ENCODE measurements around the gene PLCB2. TPM values are rescaled to one million over a fixed set of nuclear protein-coding genes. Genes with fewer than 3 reads are reported as not detected.
A peak's percentile ranks its signal among the peaks of the same experiment; 100 is the strongest.

PLCB2 gene
- total and polyA plus RNA-seq, 8 donors, result 3.5 to 12.5 (median 5.5) TPM

- Histone ChIP-seq H3K4me1 (peaks cover 3 to 15% (median 6%) of the 10 kb centered on the region in 4 donors), H3K36me3 (no peaks in the 10 kb centered on the region), H3K9me3 (no peaks in the 10 kb centered on the region), H3K4me3 (no peak overlapping the region), H3K27ac (no peak overlapping the region), H3K27me3 (peaks cover 0 to 9% (median 6%) of the 10 kb centered on the region in 3 donors)
- TF ChIP-seq CTCF (IDR thresholded peaks at IDR 0.05) (no peak), POLR2AphosphoS5 (IDR thresholded peaks at IDR 0.05) (no peak), EP300 (IDR thresholded peaks at IDR 0.05) (no peak), POLR2A (IDR thresholded peaks at IDR 0.05) (no peak)
- WGBS, 5 donors, result 86 to 95% (median 91%) methylated on average over 12 of the region's 12 CpGs
- DNase-seq, result no peak
- intact Hi-C loops (cut with DNase I; ENCODE audit: low total_unique reads), result no loop called here
Measured at GRCh38 chr15:40247406-40247971, 60.2 kb downstream of the PLCB2 start.

- H3K4me1 ChIP-seq, result peaks cover 0 to 7% (median 2%) of the 10 kb centered on the region in 4 donors
- TF ChIP-seq EP300 (IDR thresholded peaks at IDR 0.05) (no peak), CTCF (IDR thresholded peaks at IDR 0.05) (no peak), POLR2AphosphoS5 (IDR thresholded peaks at IDR 0.05) (no peak), POLR2A (IDR thresholded peaks at IDR 0.05) (no peak)
- DNase-seq, result no peak
Measured at GRCh38 chr15:40246496-40247280, 61.0 kb downstream of the PLCB2 start.

GRCh38 chr15:40245666-40246450 is 61.9 kb downstream of the PLCB2 start:
- intact Hi-C loops (cut with DNase I; ENCODE audit: low total_unique reads), result no loop called here
- no peak overlapping the region for H3K4me3 ChIP-seq
- WGBS, 5 donors, result 84 to 91% (median 90%) methylated on average over 9 of the region's 9 CpGs
- DNase-seq, result no peak
- no peaks in the 10 kb centered on the region for H3K36me3 ChIP-seq
- TF ChIP-seq POLR2A (IDR thresholded peaks at IDR 0.05), result no peak
- no peak for TF ChIP-seq EP300 (IDR thresholded peaks at IDR 0.05)
- TF ChIP-seq CTCF (IDR thresholded peaks at IDR 0.05), result no peak
- TF ChIP-seq POLR2AphosphoS5 (IDR thresholded peaks at IDR 0.05), result no peak
- H3K27me3 ChIP-seq, result peaks cover 0 to 5% (median 0%) of the 10 kb centered on the region in 3 donors
- H3K4me1 ChIP-seq, result peaks cover 0 to 7% (median 2%) of the 10 kb centered on the region in 4 donors
- no peaks in the 10 kb centered on the region for H3K9me3 ChIP-seq
- H3K27ac ChIP-seq, result no peak overlapping the region

More at GRCh38 chr15:40246496-40247280, 61.0 kb downstream of the PLCB2 start:
- H3K9me3 ChIP-seq, result no peaks in the 10 kb centered on the region
- no peaks in the 10 kb centered on the region for H3K36me3 ChIP-seq
- peaks cover 0 to 1% (median 0%) of the 10 kb centered on the region in 3 donors for H3K27me3 ChIP-seq
- H3K27ac ChIP-seq, result no peak overlapping the region
- WGBS, 5 donors, result 92 to 99% (median 96%) methylated on average over 8 of the region's 8 CpGs
- intact Hi-C loops (cut with DNase I; ENCODE audit: low total_unique reads), result no loop called here
- H3K4me3 ChIP-seq, result no peak overlapping the region

- peaks cover 0 to 13% (median 2%) of the 10 kb centered on the region in 3 donors for H3K27me3 ChIP-seq
- peaks cover 0 to 6% (median 3%) of the 10 kb centered on the region in 4 donors for H3K4me1 ChIP-seq
- no peak overlapping the region for H3K27ac ChIP-seq
- TF ChIP-seq CTCF (IDR thresholded peaks at IDR 0.05) (no peak), POLR2AphosphoS5 (IDR thresholded peaks at IDR 0.05) (no peak)
- no peaks in the 10 kb centered on the region for H3K9me3 ChIP-seq
- no peaks in the 10 kb centered on the region for H3K36me3 ChIP-seq
- WGBS, 5 donors, result 56 to 63% (median 57%) methylated on average over 5 of the region's 5 CpGs
- no peak overlapping the region for H3K4me3 ChIP-seq
- intact Hi-C loops (cut with DNase I; ENCODE audit: low total_unique reads), result no loop called here
- DNase-seq, result peak; percentile 58 to 91
Measured at GRCh38 chr15:40244961-40245523, 62.7 kb downstream of the PLCB2 start.
